H1 (cell line): Measurements from ENCODE around the gene TANC1.

Experiments
- EZH2 ChIP-seq: fragments of 200-600 bp; sonication (generic); IDR thresholded peaks from 2 replicates; pipeline ENCODE4 v1.7.1; 2012; ENCODE audit warnings: low read depth, mild to moderate bottlenecking, moderate library complexity, low read length, inconsistent platforms; ENCODE audit not compliant: severe bottlenecking
- JUND ChIP-seq: IDR thresholded peaks from 2 replicates; pipeline ENCODE4 v1.6.1; 2011; ENCODE audit warnings: mild to moderate bottlenecking, improper control_type of control experiment, low read length
- POLR2A ChIP-seq, 2 experiments: IDR thresholded peaks; 1 replicate in 1 of 2; 2 replicates in 1 of 2; pipeline ENCODE4 v1.6.1; 2011; ENCODE audit warnings: low read depth in 2 of 2, low read length in 2 of 2, mild to moderate bottlenecking in 2 of 2; ENCODE audit errors: control extremely low read depth in 1 of 2
- SIN3A ChIP-seq, 2 experiments: IDR thresholded peaks in 1 of 2; conservative IDR thresholded peaks in 1 of 2; 2 replicates each; pipeline ENCODE4 v1.6.1; 2011 to 2012; ENCODE audit warnings: low read length in 2 of 2, improper control_type of control experiment in 1 of 2, low read depth in 1 of 2, mild to moderate bottlenecking in 1 of 2
- TBP ChIP-seq: IDR thresholded peaks from 2 replicates; pipeline ENCODE4 v1.6.1; 2011; ENCODE audit warnings: low read depth, low read length, improper control_type of control experiment
- TEAD4 ChIP-seq: IDR thresholded peaks from 2 replicates; pipeline ENCODE4 v1.6.1; 2012; ENCODE audit warnings: low read depth, low read length, inconsistent platforms, mixed read lengths
- USF2 ChIP-seq: IDR thresholded peaks from 2 replicates; pipeline ENCODE4 v1.6.1; 2011; ENCODE audit warnings: low read length, improper control_type of control experiment
- TF ChIP-seq, protein P1 (sequence below), 3 experiments: IDR thresholded peaks; 1 replicate in 2 of 3; 2 replicates in 1 of 3; pipeline versions ENCODE4 v1.5.1 to v1.6.1; 2011; ENCODE audit warnings: low read length in 3 of 3, mild to moderate bottlenecking in 3 of 3, inconsistent platforms in 2 of 3, low read depth in 1 of 3, moderate library complexity in 1 of 3; ENCODE audit not compliant: insufficient read depth in 1 of 3; ENCODE audit errors: control extremely low read depth in 1 of 3

DNA sequence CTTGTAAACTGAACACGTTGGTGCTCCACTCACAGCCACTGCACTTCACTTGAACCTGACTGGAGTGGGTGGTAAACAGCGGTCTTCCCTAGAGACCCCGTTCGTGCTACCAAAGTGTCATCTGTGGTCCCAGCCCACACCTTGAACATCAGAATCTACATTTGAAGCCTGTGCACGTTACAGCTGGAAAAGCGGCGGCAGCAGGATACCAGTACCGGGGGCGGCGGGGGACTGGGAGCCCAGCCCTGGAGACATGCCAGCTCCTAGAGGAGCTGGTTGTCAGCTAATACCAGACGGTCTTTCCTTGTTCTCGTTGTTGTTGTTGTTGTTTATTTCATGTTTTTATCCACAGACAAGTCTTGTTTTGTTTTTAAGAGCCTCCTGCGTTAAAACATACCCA, 161.4 kb downstream of the TANC1 start:
- TF ChIP-seq EZH2 = no peak
- TF ChIP-seq, protein P1, sequence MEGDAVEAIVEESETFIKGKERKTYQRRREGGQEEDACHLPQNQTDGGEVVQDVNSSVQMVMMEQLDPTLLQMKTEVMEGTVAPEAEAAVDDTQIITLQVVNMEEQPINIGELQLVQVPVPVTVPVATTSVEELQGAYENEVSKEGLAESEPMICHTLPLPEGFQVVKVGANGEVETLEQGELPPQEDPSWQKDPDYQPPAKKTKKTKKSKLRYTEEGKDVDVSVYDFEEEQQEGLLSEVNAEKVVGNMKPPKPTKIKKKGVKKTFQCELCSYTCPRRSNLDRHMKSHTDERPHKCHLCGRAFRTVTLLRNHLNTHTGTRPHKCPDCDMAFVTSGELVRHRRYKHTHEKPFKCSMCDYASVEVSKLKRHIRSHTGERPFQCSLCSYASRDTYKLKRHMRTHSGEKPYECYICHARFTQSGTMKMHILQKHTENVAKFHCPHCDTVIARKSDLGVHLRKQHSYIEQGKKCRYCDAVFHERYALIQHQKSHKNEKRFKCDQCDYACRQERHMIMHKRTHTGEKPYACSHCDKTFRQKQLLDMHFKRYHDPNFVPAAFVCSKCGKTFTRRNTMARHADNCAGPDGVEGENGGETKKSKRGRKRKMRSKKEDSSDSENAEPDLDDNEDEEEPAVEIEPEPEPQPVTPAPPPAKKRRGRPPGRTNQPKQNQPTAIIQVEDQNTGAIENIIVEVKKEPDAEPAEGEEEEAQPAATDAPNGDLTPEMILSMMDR (IDR thresholded peaks at IDR 0.05; ENCODE audit: control extremely low read depth in 1 of 3, insufficient read depth in 1 of 3, low read depth in 1 of 3, low read length in 3 of 3) = no peak
- TF ChIP-seq TEAD4 = no peak
- TF ChIP-seq SIN3A (conservative IDR thresholded peaks at IDR 0.05 in 1 of 2, IDR thresholded peaks at IDR 0.05 in 1 of 2; ENCODE audit: low read depth in 1 of 2, low read length in 2 of 2) = no peak
- no peak for TF ChIP-seq JUND
- TF ChIP-seq POLR2A (IDR thresholded peaks at IDR 0.05; ENCODE audit: control extremely low read depth in 1 of 2, low read depth in 2 of 2, low read length in 2 of 2) = no peak
- no peak for TF ChIP-seq TBP
- no peak for TF ChIP-seq USF2
